ENCODE measurements around the gene MAP9.
"Not testable (repeated sequence)": the region's sequence is repeated elsewhere in the genome, so short reads cannot be mapped to it uniquely, and the experiment has no call there.

The MAP9 gene

GRCh38 chr4:155342142-155342541 is 34.6 kb downstream of the MAP9 start:
- no peak for DNase-seq (ENCODE audit: low read depth, low spot score)

- no peak for DNase-seq (ENCODE audit: low read depth, low spot score)
These were observed 36.8 kb downstream of the MAP9 start for GRCh38 chr4:155339999-155340398.

GRCh38 chr4:155339588-155339987 is 37.2 kb downstream of the MAP9 start:
- no peak for DNase-seq (ENCODE audit: low read depth, low spot score)

- no peak for DNase-seq (ENCODE audit: low read depth, low spot score)
These were observed 38.6 kb downstream of the MAP9 start for GRCh38 chr4:155338196-155338595.

GRCh38 chr4:155336242-155336641 is 40.5 kb downstream of the MAP9 start:
- DNase-seq (ENCODE audit: low read depth, low spot score), result no peak

- no peak for DNase-seq (ENCODE audit: low read depth, low spot score)
These were observed 45.3 kb downstream of the MAP9 start for GRCh38 chr4:155331478-155331877.

GRCh38 chr4:155322782-155323181 is 54.0 kb downstream of the MAP9 start:
- no peak for DNase-seq (ENCODE audit: low read depth, low spot score)

GRCh38 chr4:155321006-155321405 is 55.8 kb downstream of the MAP9 start:
- DNase-seq (ENCODE audit: low read depth, low spot score), result no peak

GRCh38 chr4:155319516-155319915 is 57.2 kb downstream of the MAP9 start:
- DNase-seq (ENCODE audit: low read depth, low spot score), result peak; percentile 75

GRCh38 chr4:155312027-155312426 is 64.7 kb downstream of the MAP9 start:
- DNase-seq (ENCODE audit: low read depth, low spot score), result not testable (repeated sequence)

GRCh38 chr4:155307731-155308277 is 69.0 kb downstream of the MAP9 start:
- no peak for DNase-seq (ENCODE audit: low read depth, low spot score)

- no peak for DNase-seq (ENCODE audit: low read depth, low spot score)
These were observed 71.1 kb downstream of the MAP9 start for GRCh38 chr4:155305619-155306018.

- no peak for DNase-seq (ENCODE audit: low read depth, low spot score)
These were observed 72.4 kb downstream of the MAP9 start for GRCh38 chr4:155304375-155304774.

- no peak for DNase-seq (ENCODE audit: low read depth, low spot score)
These were observed 77.7 kb downstream of the MAP9 start for GRCh38 chr4:155299103-155299502.
